ENCODE results near the gene FLVCR2. TPM values are rescaled to one million over a fixed set of nuclear protein-coding genes. Genes with fewer than 3 reads are reported as not detected.

FLVCR2 gene
- total RNA-seq, 1 experiment from 2014 or later, result 13.4 TPM

- Histone ChIP-seq H3K27me3 (replicated peaks; ENCODE audit: control insufficient read depth, insufficient read depth, low read length) (no peaks in the 10 kb centered on the region), H3K36me3 (ENCODE audit: control insufficient read depth, insufficient read depth, low read length) (peaks cover 5% of the 10 kb centered on the region; the same call in 1 of the 2 replicates), H3K4me1 (peaks cover 55% of the 10 kb centered on the region), H3K9me3 (no peaks in the 10 kb centered on the region), H3K4me3 (ENCODE audit: low read depth, low read length) (no peak overlapping the region)
- ChIA-PET POLR2A (interaction anchor here (1.6 kb wide), 1 partner anchor 11 kb away, joined by 7 read pairs; the partner anchor contains the start of genes ERG28 and TTLL5), CTCF (interaction anchor here (3.2 kb wide), 1 partner anchor 71 kb away, joined by 25 read pairs; the partner anchor contains the start of gene FLVCR2)
- peaks cover 37% of the 10 kb centered on the region for H3K36me3 Mint-ChIP-seq (ENCODE audit: insufficient read depth, unreplicated experiment)
- no peak for DNase-seq
- no peak overlapping the region for H3K4me3 Mint-ChIP-seq (ENCODE audit: unreplicated experiment)
- H3K9me3 Mint-ChIP-seq (ENCODE audit: unreplicated experiment), result peaks cover 9% of the 10 kb centered on the region
- no peak for TF ChIP-seq CTCF (IDR thresholded peaks at IDR 0.05; ENCODE audit: insufficient read depth in 1 of 2, low read depth in 1 of 2, low read length in 1 of 2, severe bottlenecking in 1 of 2, unreplicated experiment in 1 of 2)
- H3K27ac Mint-ChIP-seq (ENCODE audit: unreplicated experiment), result peak overlapping the region; percentile 90
- H3K4me1 Mint-ChIP-seq (ENCODE audit: low read depth, unreplicated experiment), result peaks cover 40% of the 10 kb centered on the region
- intact Hi-C loops (cut with micrococcal nuclease; ENCODE audit: unreplicated experiment), result loop anchor here (2.0 kb wide), 1 partner anchor 15 kb away; no protein-coding TSS in a partner anchor
- no peaks in the 10 kb centered on the region for H3K27me3 Mint-ChIP-seq (ENCODE audit: insufficient read depth, unreplicated experiment)
- no TSS peak for BruUV-seq (replicated peaks)
These were observed 70.9 kb downstream of the FLVCR2 start for GRCh38 chr14:75649337-75649736.

DNA sequence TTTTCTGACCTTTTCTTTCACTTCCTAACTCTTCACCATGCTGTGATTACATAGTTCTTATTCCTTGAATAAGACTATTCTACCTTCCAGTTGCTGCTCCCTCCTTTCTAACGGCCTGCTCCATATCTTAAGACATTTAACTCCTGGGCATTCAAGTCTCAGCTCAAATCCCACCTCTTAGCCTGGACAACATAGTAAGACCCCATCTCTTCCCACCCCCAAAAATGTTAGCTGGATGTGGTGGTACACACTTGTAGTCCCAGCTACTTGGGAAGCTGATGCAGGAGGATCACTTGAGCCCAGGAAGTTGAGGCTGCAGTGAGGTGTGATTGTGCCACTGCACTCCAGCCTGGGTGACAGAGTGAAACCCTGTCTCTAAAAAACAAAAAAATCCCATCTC, 71.4 kb downstream of the FLVCR2 start:
- H3K27me3 Mint-ChIP-seq (ENCODE audit: insufficient read depth, unreplicated experiment), result no peaks in the 10 kb centered on the region
- TF ChIP-seq CTCF (IDR thresholded peaks at IDR 0.05; ENCODE audit: insufficient read depth in 1 of 2, low read depth in 1 of 2, low read length in 1 of 2, severe bottlenecking in 1 of 2, unreplicated experiment in 1 of 2), result no peak
- no peak overlapping the region for H3K4me3 Mint-ChIP-seq (ENCODE audit: unreplicated experiment)
- no peaks in the 10 kb centered on the region for H3K9me3 ChIP-seq
- POLR2A ChIA-PET, result no interaction called here
- H3K27me3 ChIP-seq (replicated peaks; ENCODE audit: control insufficient read depth, insufficient read depth, low read length), result no peaks in the 10 kb centered on the region
- H3K9me3 Mint-ChIP-seq (ENCODE audit: unreplicated experiment), result peaks cover 9% of the 10 kb centered on the region
- intact Hi-C loops (cut with micrococcal nuclease; ENCODE audit: unreplicated experiment), result loop anchor here (2.0 kb wide), 1 partner anchor 15 kb away; no protein-coding TSS in a partner anchor
- no TSS peak for BruUV-seq (replicated peaks)
- peaks cover 55% of the 10 kb centered on the region for H3K4me1 ChIP-seq
- DNase-seq, result no peak
- peaks cover 39% of the 10 kb centered on the region for H3K36me3 Mint-ChIP-seq (ENCODE audit: insufficient read depth, unreplicated experiment)
- no peak overlapping the region for H3K4me3 ChIP-seq (ENCODE audit: low read depth, low read length)
- peaks cover 5% of the 10 kb centered on the region; the same call in 1 of the 2 replicates for H3K36me3 ChIP-seq (ENCODE audit: control insufficient read depth, insufficient read depth, low read length)
- CTCF ChIA-PET, result interaction anchor here (3.2 kb wide), 1 partner anchor 71 kb away, joined by 25 read pairs; the partner anchor contains the start of gene FLVCR2
- H3K4me1 Mint-ChIP-seq (ENCODE audit: low read depth, unreplicated experiment), result peaks cover 40% of the 10 kb centered on the region
- peak overlapping the region; percentile 90 for H3K27ac Mint-ChIP-seq (ENCODE audit: unreplicated experiment)

GRCh38 chr14:75650253-75651058, 72.0 kb downstream of the FLVCR2 start:
- peaks cover 55% of the 10 kb centered on the region for H3K4me1 ChIP-seq

More at GRCh38 chr14:75650253-75651058, 72.0 kb downstream of the FLVCR2 start:
- H3K4me3 Mint-ChIP-seq (ENCODE audit: unreplicated experiment), result peak overlapping the region; percentile 30
- CTCF ChIA-PET, result interaction anchor here (5.3 kb wide), 1 partner anchor 74 kb away, joined by 106 read pairs; the partner anchor contains the start of gene FLVCR2
- peaks cover 42% of the 10 kb centered on the region for H3K36me3 Mint-ChIP-seq (ENCODE audit: insufficient read depth, unreplicated experiment)
- peak overlapping the region; percentile 90 for H3K27ac Mint-ChIP-seq (ENCODE audit: unreplicated experiment)
- no peaks in the 10 kb centered on the region for H3K9me3 ChIP-seq
- BruUV-seq (replicated peaks), result no TSS peak
- peaks cover 40% of the 10 kb centered on the region for H3K4me1 Mint-ChIP-seq (ENCODE audit: low read depth, unreplicated experiment)
- H3K27me3 ChIP-seq (replicated peaks; ENCODE audit: control insufficient read depth, insufficient read depth, low read length), result no peaks in the 10 kb centered on the region
- POLR2A ChIA-PET, result interaction anchor here (0.5 kb wide), 1 partner anchor 11 kb away, joined by 3 read pairs; the partner anchor contains the start of gene TTLL5
- DNase-seq, result peak in 1 of 2 experiments; percentile 25
- H3K9me3 Mint-ChIP-seq (ENCODE audit: unreplicated experiment), result peaks cover 9% of the 10 kb centered on the region
- H3K4me3 ChIP-seq (ENCODE audit: low read depth, low read length), result no peak overlapping the region
- TF ChIP-seq CTCF (IDR thresholded peaks at IDR 0.05; ENCODE audit: insufficient read depth in 1 of 2, low read depth in 1 of 2, low read length in 1 of 2, severe bottlenecking in 1 of 2, unreplicated experiment in 1 of 2), result no peak
- intact Hi-C loops (cut with micrococcal nuclease; ENCODE audit: unreplicated experiment), result no loop called here
- H3K36me3 ChIP-seq (ENCODE audit: control insufficient read depth, insufficient read depth, low read length), result peaks cover 5% of the 10 kb centered on the region
- no peaks in the 10 kb centered on the region for H3K27me3 Mint-ChIP-seq (ENCODE audit: insufficient read depth, unreplicated experiment)
